Right atrium auricular region (tissue), 2 donors: Measurements from ENCODE around the gene INO80D. TPM values are rescaled to one million over a fixed set of nuclear protein-coding genes. Genes with fewer than 3 reads are reported as not detected.
"Not testable (repeated sequence)": the region's sequence is repeated elsewhere in the genome, so short reads cannot be mapped to it uniquely, and the experiment has no call there.

ENCODE experiments used
- DNase-seq: peaks from one replicate; pipeline ENCODE4 v3.0.0-alpha.2; 2019; ENCODE audit warnings: low spot score
- H3K27ac ChIP-seq, 2 donors: fragments of 200-600 bp; sonication (generic); 1 replicate in 1 of 2; 2 replicates in 1 of 2; pipeline ENCODE4 v1.5.1; 2016 to 2019
- H3K27me3 ChIP-seq, 2 donors: fragments of 200-600 bp; sonication (generic); one replicate each; pipeline versions ENCODE4 v1.5.1 to v1.6.0; 2017 to 2019
- H3K36me3 ChIP-seq: fragments of 200-600 bp; sonication (generic); one replicate; pipeline ENCODE4 v1.5.1; 2016
- H3K4me1 ChIP-seq, 2 donors: fragments of 200-600 bp; sonication (generic); one replicate each; pipeline versions ENCODE4 v1.5.1 to v1.6.0; 2017 to 2019
- H3K4me3 ChIP-seq, 2 donors: fragments of 200-600 bp; sonication (generic); 1 replicate in 1 of 2; 2 replicates in 1 of 2; pipeline ENCODE4 v1.5.1; 2017 to 2019; ENCODE audit warnings: mild to moderate bottlenecking in 1 of 2, moderate library complexity in 1 of 2
- H3K9me3 ChIP-seq, 2 donors: fragments of 200-600 bp; sonication (generic); one replicate each; pipeline ENCODE4 v1.5.1; 2019
- total RNA-seq, 2 donors: library from RNA; depleted of rRNA; stranded (reverse); fragments of >200 nt; gene quantifications; one replicate each; pipeline ENCODE4 v1.1.0, GENCODE V29; 2016
- TF ChIP-seq, protein P1 (sequence below), 2 donors: fragments of 200-600 bp; sonication (generic); IDR thresholded peaks; one replicate each; pipeline ENCODE4 v1.5.1; 2019; ENCODE audit warnings: antibody characterized with exemption in 2 of 2

The INO80D gene
- total RNA-seq, 2 donors from 2014 or later, result 10.2 to 12.9 TPM

GRCh38 chr2:206112846-206113547, 27.0 kb upstream of the INO80D start:
- TF ChIP-seq, protein P1, sequence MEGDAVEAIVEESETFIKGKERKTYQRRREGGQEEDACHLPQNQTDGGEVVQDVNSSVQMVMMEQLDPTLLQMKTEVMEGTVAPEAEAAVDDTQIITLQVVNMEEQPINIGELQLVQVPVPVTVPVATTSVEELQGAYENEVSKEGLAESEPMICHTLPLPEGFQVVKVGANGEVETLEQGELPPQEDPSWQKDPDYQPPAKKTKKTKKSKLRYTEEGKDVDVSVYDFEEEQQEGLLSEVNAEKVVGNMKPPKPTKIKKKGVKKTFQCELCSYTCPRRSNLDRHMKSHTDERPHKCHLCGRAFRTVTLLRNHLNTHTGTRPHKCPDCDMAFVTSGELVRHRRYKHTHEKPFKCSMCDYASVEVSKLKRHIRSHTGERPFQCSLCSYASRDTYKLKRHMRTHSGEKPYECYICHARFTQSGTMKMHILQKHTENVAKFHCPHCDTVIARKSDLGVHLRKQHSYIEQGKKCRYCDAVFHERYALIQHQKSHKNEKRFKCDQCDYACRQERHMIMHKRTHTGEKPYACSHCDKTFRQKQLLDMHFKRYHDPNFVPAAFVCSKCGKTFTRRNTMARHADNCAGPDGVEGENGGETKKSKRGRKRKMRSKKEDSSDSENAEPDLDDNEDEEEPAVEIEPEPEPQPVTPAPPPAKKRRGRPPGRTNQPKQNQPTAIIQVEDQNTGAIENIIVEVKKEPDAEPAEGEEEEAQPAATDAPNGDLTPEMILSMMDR (IDR thresholded peaks at IDR 0.05), result no peak
- Histone ChIP-seq H3K4me3 (no peak overlapping the region), H3K27me3 (no peaks in the 10 kb centered on the region), H3K9me3 (no peaks in the 10 kb centered on the region), H3K36me3 (peaks cover 32% of the 10 kb centered on the region), H3K4me1 (no peaks in the 10 kb centered on the region), H3K27ac (no peak overlapping the region)
- no peak for DNase-seq

GRCh38 chr2:206112108-206112507, 26.1 kb upstream of the INO80D start:
- Histone ChIP-seq H3K27ac (no peak overlapping the region), H3K36me3 (peaks cover 23% of the 10 kb centered on the region), H3K4me1 (no peaks in the 10 kb centered on the region), H3K27me3 (no peaks in the 10 kb centered on the region), H3K4me3 (no peak overlapping the region), H3K9me3 (no peaks in the 10 kb centered on the region)
- no peak for DNase-seq
- TF ChIP-seq, protein P1 (IDR thresholded peaks at IDR 0.05), result no peak

DNA sequence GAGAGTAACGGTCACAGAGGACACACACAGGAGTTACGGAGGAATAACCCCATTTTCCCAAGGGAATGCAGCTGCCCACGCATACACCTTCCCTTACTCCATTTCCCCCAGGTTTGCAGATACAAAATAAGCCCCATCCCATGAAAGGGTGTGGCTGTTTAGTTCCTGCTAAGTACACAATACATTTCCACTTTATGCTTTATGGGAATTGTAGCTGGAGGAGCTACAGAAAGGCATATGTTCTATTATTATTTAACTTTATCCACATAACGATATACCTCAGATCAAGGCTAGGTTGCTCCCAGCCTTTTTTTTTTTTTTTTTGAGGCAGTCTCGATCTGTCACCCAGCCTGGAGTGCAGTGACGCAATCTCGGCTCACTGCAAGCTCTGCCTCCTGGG, 22.7 kb upstream of the INO80D start:
- no peak overlapping the region for H3K4me3 ChIP-seq
- no peaks in the 10 kb centered on the region for H3K9me3 ChIP-seq
- H3K27me3 ChIP-seq, result no peaks in the 10 kb centered on the region
- no peak for DNase-seq
- no peak overlapping the region for H3K27ac ChIP-seq
- TF ChIP-seq, protein P1 (IDR thresholded peaks at IDR 0.05), result no peak
- peaks cover 1% of the 10 kb centered on the region for H3K36me3 ChIP-seq
- no peaks in the 10 kb centered on the region for H3K4me1 ChIP-seq

DNA sequence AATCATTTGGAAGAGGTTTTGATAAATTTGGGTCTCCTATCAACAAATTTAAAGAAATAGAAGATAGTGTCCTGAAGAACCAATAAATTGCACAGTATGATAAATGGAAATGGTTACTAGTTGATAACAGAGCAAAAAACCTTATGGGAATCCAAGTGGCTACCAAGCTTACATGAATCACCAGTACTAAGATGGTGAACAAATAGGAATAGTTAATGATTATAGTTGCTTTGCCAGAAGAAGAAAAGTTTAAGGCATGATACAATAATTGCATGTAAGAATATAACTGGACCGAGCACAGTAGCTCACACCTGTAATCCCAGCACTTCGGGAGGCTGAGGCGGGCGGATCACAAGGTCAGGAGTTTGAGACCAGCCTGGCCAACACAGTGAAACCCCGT, 19.6 kb upstream of the INO80D start:
- Histone ChIP-seq H3K27ac (no peak overlapping the region), H3K27me3 (no peaks in the 10 kb centered on the region), H3K4me3 (no peak overlapping the region), H3K9me3 (no peaks in the 10 kb centered on the region), H3K36me3 (no peaks in the 10 kb centered on the region), H3K4me1 (no peaks in the 10 kb centered on the region)
- DNase-seq, result no peak
- TF ChIP-seq, protein P1 (IDR thresholded peaks at IDR 0.05), result no peak

DNA sequence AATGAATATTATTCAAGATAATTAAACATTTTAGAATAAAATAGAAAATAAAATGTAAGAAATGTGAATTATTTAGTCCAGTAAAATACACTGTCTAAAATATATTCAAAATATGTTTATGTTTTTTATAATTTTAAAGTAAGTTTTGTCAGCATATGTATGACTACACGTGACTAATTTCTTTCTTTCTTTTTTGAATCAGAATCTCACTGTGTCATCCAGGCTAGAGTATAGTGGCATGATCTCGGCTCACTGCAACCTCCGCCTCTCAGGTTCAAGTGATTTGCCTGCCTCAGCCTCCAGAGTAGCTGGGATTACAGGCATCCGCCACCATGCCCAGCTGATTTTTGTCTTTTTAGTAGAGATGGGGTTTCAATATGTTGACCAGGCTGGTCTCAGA, 19.1 kb upstream of the INO80D start:
- TF ChIP-seq, protein P1 (IDR thresholded peaks at IDR 0.05), result no peak
- Histone ChIP-seq H3K27me3 (no peaks in the 10 kb centered on the region), H3K9me3 (no peaks in the 10 kb centered on the region), H3K27ac (no peak overlapping the region), H3K36me3 (no peaks in the 10 kb centered on the region), H3K4me3 (no peak overlapping the region), H3K4me1 (no peaks in the 10 kb centered on the region)
- no peak for DNase-seq

DNA sequence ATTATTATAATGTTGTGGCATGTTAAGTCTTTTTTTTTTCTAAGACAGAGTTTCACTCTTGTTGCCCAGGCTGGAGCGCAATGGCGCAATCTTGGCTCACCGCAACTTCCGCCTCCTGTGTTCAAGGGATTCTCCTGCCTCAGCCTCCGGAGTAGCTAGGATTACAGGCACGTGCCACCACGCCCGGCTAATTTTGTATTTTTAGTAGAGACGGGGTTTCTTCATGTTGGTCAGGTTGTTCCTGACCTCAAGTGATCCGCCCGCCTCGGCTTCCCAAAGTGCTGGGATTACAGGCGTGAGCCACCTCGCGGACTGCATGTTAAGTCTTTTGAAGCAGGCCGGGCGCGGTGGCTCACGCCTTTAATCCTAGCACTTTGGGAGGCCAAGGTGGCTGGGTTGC, 12.9 kb upstream of the INO80D start:
- not testable (repeated sequence) for H3K4me1 ChIP-seq, H3K9me3 ChIP-seq, DNase-seq

More for the DNA sequence above, 12.9 kb upstream of the INO80D start:
- H3K27me3 ChIP-seq, H3K4me3 ChIP-seq, H3K36me3 ChIP-seq, H3K27ac ChIP-seq: not testable (repeated sequence)
